HEK293 (cell line): ENCODE data around the gene NHP2.

Experiments used
- CTCF ChIA-PET: fragments of 350-600 bp; formaldehyde crosslinking; extraction: SDS; loops from one replicate; lab custom pipeline; 2021; ENCODE audit warnings: antibody characterized with exemption; lab: Yijun Ruan, JAX
- POLR2A ChIA-PET: fragments of 300-600 bp; formaldehyde crosslinking; extraction: SDS; loops from one replicate; lab custom pipeline; 2020; ENCODE audit warnings: antibody characterized with exemption, inconsistent platforms; lab: Yijun Ruan, JAX
- H3K27ac ChIP-seq: fragments of 200-500 bp; sonication (Bioruptor generic); 2 replicates; pipeline ENCODE4 v1.5.1; 2014; ENCODE audit warnings: low read depth, low read length, control low read depth, inconsistent platforms; ENCODE audit errors: extremely low read depth
- H3K36me3 ChIP-seq, 2 experiments: fragments of 200-500 bp in 1 of 2; sonication (Bioruptor generic) in 1 of 2; 1 replicate in 1 of 2; 2 replicates in 1 of 2; pipeline ENCODE4 v1.5.1; 2014 to 2017; ENCODE audit warnings: inconsistent platforms in 2 of 2, low read length in 2 of 2; ENCODE audit not compliant: control insufficient read depth in 2 of 2, insufficient read depth in 1 of 2
- H3K4me1 ChIP-seq: fragments of 200-500 bp; sonication (Bioruptor generic); 2 replicates; pipeline ENCODE4 v1.5.1; 2014; ENCODE audit warnings: mild to moderate bottlenecking, low read length, inconsistent platforms; ENCODE audit not compliant: control insufficient read depth, insufficient read depth
- H3K4me3 ChIP-seq: 2 replicates; pipeline ENCODE4 v1.5.1; 2011; ENCODE audit warnings: low read depth, mild to moderate bottlenecking, control low read depth, low read length, moderate library complexity
- H3K9me3 ChIP-seq: fragments of 200-500 bp; sonication (Bioruptor generic); 2 replicates; pipeline ENCODE4 v1.5.1; 2014; ENCODE audit warnings: low read depth, low read length, inconsistent platforms; ENCODE audit not compliant: control insufficient read depth, insufficient read depth
- KLF1 ChIP-seq: fragments of 450-650 bp; formaldehyde crosslinking; IDR thresholded peaks from 2 replicates; pipeline ENCODE4 v1.5.1; 2016; ENCODE audit warnings: missing biosample characterization, missing genetic modification characterization
- ZBTB6 ChIP-seq: fragments of 450-650 bp; formaldehyde crosslinking; IDR thresholded peaks from 2 replicates; pipeline ENCODE4 v1.5.1; 2017; ENCODE audit warnings: missing biosample characterization, missing genetic modification characterization
- ZFP37 ChIP-seq: fragments of 450-650 bp; formaldehyde crosslinking; IDR thresholded peaks from 2 replicates; pipeline ENCODE4 v1.5.1; 2016; ENCODE audit warnings: missing biosample characterization, missing genetic modification characterization
- ZNF132 ChIP-seq: fragments of 450-650 bp; formaldehyde crosslinking; IDR thresholded peaks from 2 replicates; pipeline ENCODE4 v1.5.1; 2017; ENCODE audit warnings: missing biosample characterization, missing genetic modification characterization, borderline replicate concordance
- ZNF133 ChIP-seq: fragments of 450-650 bp; formaldehyde crosslinking; IDR thresholded peaks from 2 replicates; pipeline ENCODE4 v1.5.1; 2016; ENCODE audit warnings: missing biosample characterization, missing genetic modification characterization
- ZNF155 ChIP-seq: fragments of 450-650 bp; formaldehyde crosslinking; IDR thresholded peaks from 2 replicates; pipeline ENCODE4 v1.5.1; 2016; ENCODE audit warnings: missing biosample characterization, missing genetic modification characterization
- ZNF175 ChIP-seq: fragments of 450-650 bp; formaldehyde crosslinking; IDR thresholded peaks from 2 replicates; pipeline ENCODE4 v1.5.1; 2016; ENCODE audit warnings: missing biosample characterization, missing genetic modification characterization
- ZNF221 ChIP-seq: fragments of 450-650 bp; formaldehyde crosslinking; IDR thresholded peaks from 2 replicates; pipeline ENCODE4 v1.5.1; 2017; ENCODE audit warnings: missing biosample characterization, missing genetic modification characterization, borderline replicate concordance
- ZNF223 ChIP-seq: fragments of 450-650 bp; formaldehyde crosslinking; IDR thresholded peaks from 2 replicates; pipeline ENCODE4 v1.5.1; 2016; ENCODE audit warnings: missing biosample characterization, missing genetic modification characterization
- ZNF24 ChIP-seq: fragments of 450-650 bp; formaldehyde crosslinking; IDR thresholded peaks from 2 replicates; pipeline ENCODE4 v1.5.1; 2016; ENCODE audit warnings: missing biosample characterization, missing genetic modification characterization
- ZNF248 ChIP-seq: fragments of 450-650 bp; formaldehyde crosslinking; IDR thresholded peaks from 2 replicates; pipeline ENCODE4 v1.5.1; 2017; ENCODE audit warnings: missing biosample characterization, missing genetic modification characterization
- ZNF280D ChIP-seq: fragments of 450-650 bp; formaldehyde crosslinking; IDR thresholded peaks from 2 replicates; pipeline ENCODE4 v1.5.1; 2016; ENCODE audit warnings: missing biosample characterization, missing genetic modification characterization
- ZNF404 ChIP-seq: fragments of 450-650 bp; formaldehyde crosslinking; IDR thresholded peaks from 2 replicates; pipeline ENCODE4 v1.5.1; 2017; ENCODE audit warnings: missing biosample characterization, missing genetic modification characterization
- ZNF426 ChIP-seq: fragments of 450-650 bp; formaldehyde crosslinking; IDR thresholded peaks from 2 replicates; pipeline ENCODE4 v1.5.1; 2017; ENCODE audit warnings: missing biosample characterization, missing genetic modification characterization, mild to moderate bottlenecking, inconsistent platforms, moderate library complexity
- ZNF580 ChIP-seq: fragments of 450-650 bp; formaldehyde crosslinking; IDR thresholded peaks from 2 replicates; pipeline ENCODE4 v1.5.1; 2016; ENCODE audit warnings: missing biosample characterization, missing genetic modification characterization
- ZNF701 ChIP-seq: fragments of 450-650 bp; formaldehyde crosslinking; IDR thresholded peaks from 2 replicates; pipeline ENCODE4 v1.5.1; 2016; ENCODE audit warnings: missing biosample characterization, missing genetic modification characterization
- ZNF777 ChIP-seq: fragments of 450-650 bp; formaldehyde crosslinking; IDR thresholded peaks from 2 replicates; pipeline ENCODE4 v1.5.1; 2017; ENCODE audit warnings: missing biosample characterization, missing genetic modification characterization, borderline replicate concordance
- ZNF837 ChIP-seq: fragments of 450-650 bp; formaldehyde crosslinking; IDR thresholded peaks from 2 replicates; pipeline ENCODE4 v1.5.1; 2016; ENCODE audit warnings: missing biosample characterization, missing genetic modification characterization
- ZSCAN23 ChIP-seq: fragments of 450-650 bp; formaldehyde crosslinking; IDR thresholded peaks from 2 replicates; pipeline ENCODE4 v1.5.1; 2016; ENCODE audit warnings: missing biosample characterization, missing genetic modification characterization
- ZSCAN30 ChIP-seq: fragments of 450-650 bp; IDR thresholded peaks from 2 replicates; pipeline ENCODE4 v1.5.1; 2018; ENCODE audit warnings: missing biosample characterization, mild to moderate bottlenecking, missing genetic modification characterization, moderate library complexity
- ZXDB ChIP-seq: fragments of 450-650 bp; formaldehyde crosslinking; IDR thresholded peaks from 2 replicates; pipeline ENCODE4 v1.5.1; 2016; ENCODE audit warnings: missing biosample characterization, missing genetic modification characterization
- TF ChIP-seq, protein P1 (sequence below): fragments of 450-650 bp; formaldehyde crosslinking; IDR thresholded peaks from 2 replicates; pipeline ENCODE4 v1.5.1; 2016; ENCODE audit warnings: missing biosample characterization, missing genetic modification characterization

NHP2 gene

GRCh38 chr5:178177569-178177968, 23.9 kb upstream of the NHP2 start:
- Histone ChIP-seq H3K36me3 (no peaks in the 10 kb centered on the region), H3K27ac (no peak overlapping the region), H3K9me3 (no peaks in the 10 kb centered on the region), H3K4me1 (no peaks in the 10 kb centered on the region), H3K4me3 (no peak overlapping the region)
- ChIA-PET CTCF (interaction anchor here (1.1 kb wide), 1 partner anchor 102 kb away, joined by 5 read pairs; no protein-coding TSS in a partner anchor), POLR2A (interaction anchor here (0.8 kb wide), 1 partner anchor 27 kb away, joined by 3 read pairs; the partner anchor contains the start of gene HNRNPAB)
- TF ChIP-seq ZNF24 (tag by site-specific recombination) (no peak), ZNF426 (tag by site-specific recombination) (no peak), ZNF133 (no peak), KLF1 (no peak), ZFP37 (tag by site-specific recombination) (no peak), ZNF280D (no peak), ZNF221 (tag by site-specific recombination) (no peak), ZNF837 (tag by site-specific recombination) (no peak)

DNA sequence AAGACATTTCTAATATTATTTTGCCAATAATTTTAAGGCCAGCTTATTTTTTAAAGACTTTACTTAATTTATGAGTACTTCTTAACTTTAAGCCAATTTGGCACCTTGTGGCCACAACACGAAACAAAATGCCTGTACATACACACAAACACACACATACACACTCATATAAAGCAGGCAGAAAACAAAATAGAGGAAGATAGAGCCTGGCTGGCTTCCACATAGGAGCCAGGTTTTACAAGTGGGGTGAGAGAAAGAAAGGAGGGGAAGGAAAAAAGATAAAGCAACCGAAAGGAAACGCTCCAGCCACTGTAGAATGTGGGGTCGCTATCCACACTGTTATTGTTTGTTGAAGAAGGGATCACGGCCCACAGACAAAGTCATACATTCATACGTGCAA, 23.1 kb upstream of the NHP2 start:
- H3K27ac ChIP-seq: no peak overlapping the region
- POLR2A ChIA-PET: interaction anchor here (0.6 kb wide), 1 partner anchor 87 kb away, joined by 3 read pairs; no protein-coding TSS in a partner anchor
- H3K4me3 ChIP-seq: no peak overlapping the region
- TF ChIP-seq ZXDB (tag by site-specific recombination) (no peak), ZNF132 (tag by site-specific recombination) (no peak), ZNF155 (no peak), ZNF248 (no peak), ZSCAN23 (tag by site-specific recombination) (no peak), ZBTB6 (tag by site-specific recombination) (no peak), ZNF777 (no peak), ZNF404 (no peak), ZNF701 (no peak), ZNF223 (tag by site-specific recombination) (no peak), ZSCAN30 (tag by site-specific recombination) (no peak), ZNF24 (tag by site-specific recombination) (no peak), ZNF175 (tag by site-specific recombination) (no peak), ZNF580 (tag by site-specific recombination) (no peak)
- TF ChIP-seq, protein P1, sequence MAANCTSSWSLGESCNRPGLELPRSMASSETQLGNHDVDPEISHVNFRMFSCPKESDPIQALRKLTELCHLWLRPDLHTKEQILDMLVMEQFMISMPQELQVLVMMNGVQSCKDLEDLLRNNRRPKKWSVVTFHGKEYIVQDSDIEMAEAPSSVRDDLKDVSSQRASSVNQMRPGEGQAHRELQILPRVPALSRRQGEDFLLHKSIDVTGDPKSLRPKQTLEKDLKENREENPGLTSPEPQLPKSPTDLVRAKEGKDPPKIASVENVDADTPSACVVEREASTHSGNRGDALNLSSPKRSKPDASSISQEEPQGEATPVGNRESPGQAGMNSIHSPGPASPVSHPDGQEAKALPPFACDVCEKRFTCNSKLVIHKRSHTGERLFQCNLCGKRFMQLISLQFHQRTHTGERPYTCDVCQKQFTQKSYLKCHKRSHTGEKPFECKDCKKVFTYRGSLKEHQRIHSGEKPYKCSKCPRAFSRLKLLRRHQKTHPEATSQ: no peak
- TF ChIP-seq, all 188 proteins: peak for 0
- CTCF ChIA-PET: interaction anchor here (0.8 to 1.0 kb wide), 2 partner anchors 20 to 25 kb away, joined by 3 read pairs; no protein-coding TSS in a partner anchor
- no peaks in the 10 kb centered on the region for H3K9me3 ChIP-seq
- no peaks in the 10 kb centered on the region for H3K36me3 ChIP-seq
- no peaks in the 10 kb centered on the region for H3K4me1 ChIP-seq
